ENCODE measurements around the gene JCAD. TPM values are rescaled to one million over a fixed set of nuclear protein-coding genes. Genes with fewer than 3 reads are reported as not detected.

JCAD gene
- total RNA-seq, 2 donors from 2014 or later = 40.8 to 52.2 TPM

DNA sequence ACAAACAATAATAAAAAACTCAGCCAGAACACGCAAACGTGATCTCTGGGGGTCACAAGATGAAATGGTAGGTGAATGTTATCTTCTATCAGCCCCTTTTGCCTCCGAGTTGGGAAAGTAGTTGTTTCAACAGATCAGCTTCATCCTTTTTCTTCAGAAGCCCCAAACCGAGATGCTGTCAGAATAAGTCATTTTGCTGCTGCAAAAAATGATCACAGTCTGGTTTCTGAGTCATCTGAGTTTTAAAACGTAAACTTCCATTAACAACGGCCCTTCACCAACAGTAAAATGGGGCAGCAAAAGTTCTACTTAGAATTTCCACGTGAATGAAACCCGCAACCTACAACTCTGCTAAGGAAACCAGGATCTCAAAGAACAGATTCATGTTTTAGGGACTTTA, 44.9 kb downstream of the JCAD start:
- 90 to 92% methylated on average over 6 to 8 of the region's 8 CpGs for WGBS, 2 experiments (ENCODE audit: insufficient coverage in 1 of 2, insufficient read length in 1 of 2)
- Histone ChIP-seq H3K27ac (ENCODE audit: low read depth, low read length) (no peak overlapping the region), H3K4me3 (ENCODE audit: low read length) (no peak overlapping the region), H3K9me3 (ENCODE audit: control insufficient read depth, low read length) (no peaks in the 10 kb centered on the region), H3K9ac (ENCODE audit: extremely low read depth, low read length, poor library complexity, severe bottlenecking) (no peak overlapping the region), H3K4me1 (ENCODE audit: control insufficient read depth, insufficient read depth, low read length) (no peaks in the 10 kb centered on the region), H3K27me3 (ENCODE audit: control insufficient read depth, insufficient read depth, low read length, poor library complexity, severe bottlenecking) (no peaks in the 10 kb centered on the region), H3K36me3 (ENCODE audit: control insufficient read depth, insufficient read depth, low read length) (peaks cover 56% of the 10 kb centered on the region)
- no peaks in the 10 kb centered on the region for H3K9me3 Mint-ChIP-seq
- peaks cover 32% of the 10 kb centered on the region for H3K36me3 Mint-ChIP-seq (ENCODE audit: low read depth)
- no peak overlapping the region for H3K4me3 Mint-ChIP-seq
- H3K27ac Mint-ChIP-seq = no peak overlapping the region
- H3K27me3 Mint-ChIP-seq (ENCODE audit: insufficient read depth) = no peaks in the 10 kb centered on the region
- no peak for DNase-seq
- peaks cover 2% of the 10 kb centered on the region for H3K4me1 Mint-ChIP-seq
- TF ChIP-seq, protein P1, sequence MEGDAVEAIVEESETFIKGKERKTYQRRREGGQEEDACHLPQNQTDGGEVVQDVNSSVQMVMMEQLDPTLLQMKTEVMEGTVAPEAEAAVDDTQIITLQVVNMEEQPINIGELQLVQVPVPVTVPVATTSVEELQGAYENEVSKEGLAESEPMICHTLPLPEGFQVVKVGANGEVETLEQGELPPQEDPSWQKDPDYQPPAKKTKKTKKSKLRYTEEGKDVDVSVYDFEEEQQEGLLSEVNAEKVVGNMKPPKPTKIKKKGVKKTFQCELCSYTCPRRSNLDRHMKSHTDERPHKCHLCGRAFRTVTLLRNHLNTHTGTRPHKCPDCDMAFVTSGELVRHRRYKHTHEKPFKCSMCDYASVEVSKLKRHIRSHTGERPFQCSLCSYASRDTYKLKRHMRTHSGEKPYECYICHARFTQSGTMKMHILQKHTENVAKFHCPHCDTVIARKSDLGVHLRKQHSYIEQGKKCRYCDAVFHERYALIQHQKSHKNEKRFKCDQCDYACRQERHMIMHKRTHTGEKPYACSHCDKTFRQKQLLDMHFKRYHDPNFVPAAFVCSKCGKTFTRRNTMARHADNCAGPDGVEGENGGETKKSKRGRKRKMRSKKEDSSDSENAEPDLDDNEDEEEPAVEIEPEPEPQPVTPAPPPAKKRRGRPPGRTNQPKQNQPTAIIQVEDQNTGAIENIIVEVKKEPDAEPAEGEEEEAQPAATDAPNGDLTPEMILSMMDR (conservative IDR thresholded peaks at IDR 0.05) = no peak

DNA sequence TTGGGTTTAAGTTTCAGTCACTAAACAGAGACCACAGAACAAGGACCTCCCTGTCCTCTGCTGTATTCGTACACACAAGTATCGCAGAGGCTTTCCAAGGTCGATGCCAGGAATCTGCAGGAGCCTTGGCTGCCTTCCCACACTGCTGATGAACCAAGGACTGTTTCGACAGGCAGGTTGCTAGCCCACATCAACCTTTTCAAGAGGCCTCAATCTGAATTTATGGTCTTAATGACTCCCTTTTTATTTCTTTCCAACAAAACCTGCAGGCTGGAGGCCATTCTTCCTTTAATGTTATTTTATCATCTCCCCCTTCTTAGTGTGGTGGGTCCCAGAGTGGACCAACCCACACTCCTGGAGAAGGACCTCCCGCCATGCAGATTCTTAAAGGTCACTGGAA, 45.6 kb downstream of the JCAD start:
- H3K27ac Mint-ChIP-seq = peak overlapping the region; percentile 7
- Histone ChIP-seq H3K9me3 (ENCODE audit: control insufficient read depth, low read length) (no peaks in the 10 kb centered on the region), H3K4me3 (ENCODE audit: low read length) (no peak overlapping the region), H3K27ac (ENCODE audit: low read depth, low read length) (no peak overlapping the region), H3K4me1 (ENCODE audit: control insufficient read depth, insufficient read depth, low read length) (no peaks in the 10 kb centered on the region), H3K36me3 (ENCODE audit: control insufficient read depth, insufficient read depth, low read length) (peaks cover 53% of the 10 kb centered on the region), H3K27me3 (ENCODE audit: control insufficient read depth, insufficient read depth, low read length, poor library complexity, severe bottlenecking) (no peaks in the 10 kb centered on the region), H3K9ac (ENCODE audit: extremely low read depth, low read length, poor library complexity, severe bottlenecking) (no peak overlapping the region)
- no peak for DNase-seq
- TF ChIP-seq, protein P1 (conservative IDR thresholded peaks at IDR 0.05) = no peak
- H3K9me3 Mint-ChIP-seq = no peaks in the 10 kb centered on the region
- WGBS, 2 experiments (ENCODE audit: insufficient coverage in 1 of 2, insufficient read length in 1 of 2) = 90 to 94% methylated on average over 5 of the region's 5 CpGs
- peaks cover 29% of the 10 kb centered on the region for H3K36me3 Mint-ChIP-seq (ENCODE audit: low read depth)
- no peaks in the 10 kb centered on the region for H3K27me3 Mint-ChIP-seq (ENCODE audit: insufficient read depth)
- no peak overlapping the region for H3K4me3 Mint-ChIP-seq
- H3K4me1 Mint-ChIP-seq = peaks cover 2% of the 10 kb centered on the region

DNA sequence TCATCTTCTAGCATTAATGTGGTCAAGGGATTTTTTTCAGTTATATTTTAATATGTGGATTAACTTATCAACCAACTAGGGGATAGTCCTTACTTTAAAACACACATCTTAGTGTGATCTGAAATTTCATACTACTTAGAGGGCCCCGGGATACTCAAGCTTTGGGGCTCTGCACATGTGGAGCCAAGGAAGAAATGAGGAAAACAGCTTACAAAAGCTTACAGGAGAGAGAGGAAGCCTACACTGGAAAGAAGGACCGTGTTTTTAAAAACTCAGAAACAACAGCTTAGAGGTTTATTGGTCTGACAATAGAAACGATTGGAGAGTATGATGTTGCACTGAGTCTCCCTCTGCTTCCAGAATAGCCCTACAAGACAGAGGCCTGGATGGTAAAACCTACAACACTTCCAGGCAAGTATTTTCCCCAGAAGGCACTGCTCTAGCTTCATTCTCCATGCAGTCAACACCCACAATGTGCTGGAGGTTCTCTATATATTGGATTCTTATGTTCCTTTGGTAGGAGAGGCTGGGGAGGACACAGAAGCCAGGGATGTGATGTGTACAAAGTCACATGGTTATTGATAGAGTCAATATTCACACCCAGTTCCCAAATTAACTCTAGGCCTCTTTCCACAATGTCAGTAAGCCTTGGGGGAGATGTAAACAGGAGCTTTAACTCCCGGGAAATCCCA, 47.3 kb downstream of the JCAD start:
- Histone ChIP-seq H3K9me3 (ENCODE audit: control insufficient read depth, low read length) (no peaks in the 10 kb centered on the region), H3K4me3 (ENCODE audit: low read length) (no peak overlapping the region), H3K36me3 (ENCODE audit: control insufficient read depth, insufficient read depth, low read length) (peaks cover 38% of the 10 kb centered on the region), H3K27me3 (ENCODE audit: control insufficient read depth, insufficient read depth, low read length, poor library complexity, severe bottlenecking) (no peaks in the 10 kb centered on the region), H3K9ac (ENCODE audit: extremely low read depth, low read length, poor library complexity, severe bottlenecking) (no peak overlapping the region), H3K4me1 (ENCODE audit: control insufficient read depth, insufficient read depth, low read length) (no peaks in the 10 kb centered on the region), H3K27ac (ENCODE audit: low read depth, low read length) (no peak overlapping the region)
- no peak for DNase-seq
- H3K27me3 Mint-ChIP-seq (ENCODE audit: insufficient read depth) = no peaks in the 10 kb centered on the region
- TF ChIP-seq, protein P1 (conservative IDR thresholded peaks at IDR 0.05) = no peak
- H3K4me1 Mint-ChIP-seq = peaks cover 2% of the 10 kb centered on the region
- H3K4me3 Mint-ChIP-seq = no peak overlapping the region
- H3K36me3 Mint-ChIP-seq (ENCODE audit: low read depth) = peaks cover 17% of the 10 kb centered on the region
- H3K27ac Mint-ChIP-seq = no peak overlapping the region
- H3K9me3 Mint-ChIP-seq = no peaks in the 10 kb centered on the region
- 42 to 66% methylated on average over 2 to 4 of the region's 4 CpGs for WGBS, 2 experiments (ENCODE audit: insufficient coverage in 1 of 2, insufficient read length in 1 of 2)
